ENCODE data around the gene ALOX12B. TPM values are rescaled to one million over a fixed set of nuclear protein-coding genes. Genes with fewer than 3 reads are reported as not detected.

ALOX12B gene
- total and polyA plus RNA-seq, 2 of the 8 experiments (the other 6 are each of a cell fraction or from before 2014, with no cell fraction given), result 0.86 TPM; not detected in 1

DNA sequence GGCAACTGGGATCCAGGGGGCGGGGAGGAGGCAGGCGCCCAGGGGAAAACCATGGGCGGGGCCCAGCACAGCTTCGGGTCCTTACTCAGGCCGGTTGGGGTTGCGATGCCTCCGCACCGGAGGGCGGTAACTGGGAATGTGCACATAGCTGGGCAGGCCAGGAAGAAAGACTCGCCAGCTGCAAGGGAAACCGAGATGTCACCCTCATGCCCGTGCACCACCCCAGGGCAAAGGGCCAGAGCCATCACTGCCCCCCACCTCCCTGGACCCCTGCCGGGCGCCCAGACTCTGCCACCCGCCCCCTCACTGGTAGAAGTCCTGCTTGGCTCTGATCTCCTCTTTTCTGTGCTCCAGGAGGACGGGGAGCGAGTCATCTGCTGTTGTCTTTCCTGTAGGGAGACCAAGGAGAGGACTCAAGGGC, 6.7 kb downstream of the ALOX12B start:
- H3K9me3 ChIP-seq (ENCODE audit: insufficient read depth in 2 of 2, low read depth in 1 of 2, low read length in 1 of 2), result no peaks in the 10 kb centered on the region
- DNase-seq (ENCODE audit: low read depth in 1 of 2, low spot score in 2 of 2) (peak in 1 of 2 experiments; percentile 65), FAIRE-seq (no peak)
- H2AK5ac ChIP-seq (ENCODE audit: low read depth, low read length), result no peak overlapping the region
- H3K14ac ChIP-seq (ENCODE audit: insufficient read length), result no peak overlapping the region
- H3K4ac ChIP-seq (replicated peaks; ENCODE audit: insufficient read length, low read depth, low read length), result no peak overlapping the region
- H2BK20ac ChIP-seq (ENCODE audit: low read length), result no peak overlapping the region
- no peak overlapping the region for H4K91ac ChIP-seq (replicated peaks; ENCODE audit: insufficient read length, low read length)
- H2BK12ac ChIP-seq (ENCODE audit: low read depth, low read length), result no peak overlapping the region; the same call in 1 of the 2 replicates
- H3K27ac ChIP-seq (ENCODE audit: low read depth, low read length), result no peak overlapping the region
- no peaks in the 10 kb centered on the region for H3K79me2 ChIP-seq (ENCODE audit: control insufficient read depth in 1 of 2, insufficient read depth in 2 of 2, low read length in 2 of 2)
- CTCF ChIA-PET (ENCODE audit: partially characterized antibody), result interaction anchor here (0.7 to 17.3 kb wide), 9 partner anchors 8 to 440 kb away, joined by 3 to 315 read pairs (median 5); partner anchors contain the start of genes ALOX12B and ALOXE3
- H3K79me1 ChIP-seq (ENCODE audit: low read depth, low read length), result no peaks in the 10 kb centered on the region
- no peak overlapping the region for H3K56ac ChIP-seq (replicated peaks; ENCODE audit: insufficient read length, low read depth, low read length)
- no peak overlapping the region for H3K9ac ChIP-seq (replicated peaks in 1 of 4; ENCODE audit: extremely low read depth in 1 of 4, low read depth in 3 of 4, low read length in 3 of 4)
- no peaks in the 10 kb centered on the region for H4K20me1 ChIP-seq (replicated peaks in 1 of 2; ENCODE audit: control insufficient read depth in 1 of 2, insufficient read depth in 2 of 2, low read length in 2 of 2)
- peak overlapping the region; percentile 53 to 92 for H3K4me2 ChIP-seq (ENCODE audit: insufficient read depth in 1 of 2, low read depth in 2 of 2, low read length in 2 of 2)
- H3K27me3 ChIP-seq (replicated peaks in 1 of 4; ENCODE audit: control insufficient read depth in 3 of 4, extremely low read depth in 1 of 4, insufficient read depth in 3 of 4, low read length in 3 of 4), result peaks cover 0 to 28% (median 19%) of the 10 kb centered on the region in 4 experiments; a peak in 6 of 7 replicates
- no peak overlapping the region for H2BK15ac ChIP-seq (ENCODE audit: low read length)
- no peak overlapping the region for H3K18ac ChIP-seq (ENCODE audit: extremely low read depth, low read length)
- POLR2A ChIA-PET (ENCODE audit: partially characterized antibody), result interaction anchor here (0.6 to 1.1 kb wide), 2 partner anchors 93 to 228 kb away, joined by 3 read pairs; no protein-coding TSS in a partner anchor
- H3K36me3 ChIP-seq (ENCODE audit: control insufficient read depth in 2 of 4, insufficient read depth in 4 of 4, low read length in 3 of 4), result no peaks in the 10 kb centered on the region
- peaks cover 0 to 5% (median 2%) of the 10 kb centered on the region in 4 experiments; a peak in 4 of 7 replicates for H3K4me1 ChIP-seq (replicated peaks in 1 of 4; ENCODE audit: control insufficient read depth in 3 of 4, insufficient read depth in 4 of 4, low read length in 3 of 4)
- no peak for TF ChIP-seq SAP30 (IDR thresholded peaks at IDR 0.05; ENCODE audit: insufficient read depth, insufficient replicate concordance, low read length)
- TF ChIP-seq GABPA (IDR thresholded peaks at IDR 0.05; ENCODE audit: borderline replicate concordance, insufficient read depth, low read length), result no peak
- H4K5ac ChIP-seq (ENCODE audit: insufficient read length, low read depth, low read length), result no peak overlapping the region
- no peak overlapping the region for H2BK120ac ChIP-seq (replicated peaks; ENCODE audit: low read depth, low read length)
- H3K23ac ChIP-seq (ENCODE audit: insufficient read length), result no peak overlapping the region
- H2BK5ac ChIP-seq (ENCODE audit: low read depth, low read length), result no peak overlapping the region
- peaks cover 3% of the 10 kb centered on the region; the same call in 1 of the 2 replicates for H3K23me2 ChIP-seq (ENCODE audit: low read depth, low read length)
- no peak overlapping the region for H2AFZ ChIP-seq (ENCODE audit: low read length)
- 46% methylated on average over 11 of the region's 17 CpGs; no CpG with 5 or more reads in 1 of the 2 experiments for WGBS, 2 experiments (ENCODE audit: extremely low coverage in 1 of 2, insufficient coverage in 1 of 2, insufficient read length in 1 of 2, insufficient replicate concordance in 2 of 2, low coverage in 1 of 2, low lambda C conversion rate in 2 of 2, missing lambda C conversion rate in 1 of 2)
- H4K8ac ChIP-seq (ENCODE audit: extremely low read depth, insufficient read depth, low read length), result no peak overlapping the region
- peak overlapping the region; percentile 27 to 72 (median 64); a peak in 7 of 8 replicates for H3K4me3 ChIP-seq (ENCODE audit: extremely low read depth in 1 of 4, insufficient read depth in 2 of 4, low read depth in 3 of 4, low read length in 4 of 4)
